ENCODE results near the gene OXTR. TPM values are rescaled to one million over a fixed set of nuclear protein-coding genes. Genes with fewer than 3 reads are reported as not detected.

The OXTR gene
- total and polyA plus RNA-seq, 4 donors = 1.6 to 5.6 (median 4.1) TPM

GRCh38 chr3:8745619-8746370, 23.6 kb downstream of the OXTR start:
- Histone ChIP-seq H3K27me3 (ENCODE audit: control insufficient read depth, insufficient read depth, low read length) (no peaks in the 10 kb centered on the region), H3K4me1 (ENCODE audit: control insufficient read depth, insufficient read depth, low read length) (peaks cover 10% of the 10 kb centered on the region), H3K27ac (ENCODE audit: low read depth, low read length) (no peak overlapping the region), H3K36me3 (ENCODE audit: control insufficient read depth, insufficient read depth, low read length) (no peaks in the 10 kb centered on the region), H3K4me3 (ENCODE audit: low read depth, low read length) (no peak overlapping the region), H3K9me3 (ENCODE audit: control insufficient read depth, insufficient read depth, low read length) (no peaks in the 10 kb centered on the region)
- 95% methylated on average over 22 of the region's 25 CpGs for WGBS (ENCODE audit: insufficient coverage)
- no peak for DNase-seq (ENCODE audit: low read depth in 4 of 6, low spot score in 6 of 6)

DNA sequence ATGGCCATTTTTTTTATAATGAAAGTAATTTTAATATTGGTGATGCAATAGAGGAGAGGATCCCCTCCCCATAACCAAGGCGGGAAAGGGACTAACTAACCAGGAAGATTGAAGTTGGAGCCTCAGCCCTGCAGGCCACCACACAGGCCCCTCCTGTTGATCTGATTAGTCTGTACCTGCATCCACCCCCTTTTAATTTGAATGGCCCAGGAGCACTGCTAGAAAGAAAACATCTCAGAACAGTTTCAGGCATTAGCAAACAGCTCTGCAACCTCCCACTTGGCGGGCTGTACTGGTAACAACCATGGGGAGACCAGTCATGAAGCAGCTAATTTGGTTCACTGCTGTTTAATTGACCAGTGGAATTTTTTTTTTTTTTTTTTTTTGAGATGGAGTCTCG, 25.5 kb downstream of the OXTR start:
- Histone ChIP-seq H3K36me3 (ENCODE audit: control insufficient read depth, insufficient read depth, low read length) (no peaks in the 10 kb centered on the region), H3K27me3 (ENCODE audit: control insufficient read depth, insufficient read depth, low read length) (no peaks in the 10 kb centered on the region), H3K27ac (ENCODE audit: low read depth, low read length) (no peak overlapping the region), H3K4me3 (ENCODE audit: low read depth, low read length) (no peak overlapping the region), H3K4me1 (ENCODE audit: control insufficient read depth, insufficient read depth, low read length) (peaks cover 13% of the 10 kb centered on the region), H3K9me3 (ENCODE audit: control insufficient read depth, insufficient read depth, low read length) (no peaks in the 10 kb centered on the region)
- WGBS (ENCODE audit: insufficient coverage) = 92% methylated on average over 2 of the region's 3 CpGs
- no peak for DNase-seq (ENCODE audit: low read depth in 4 of 6, low spot score in 6 of 6)

DNA sequence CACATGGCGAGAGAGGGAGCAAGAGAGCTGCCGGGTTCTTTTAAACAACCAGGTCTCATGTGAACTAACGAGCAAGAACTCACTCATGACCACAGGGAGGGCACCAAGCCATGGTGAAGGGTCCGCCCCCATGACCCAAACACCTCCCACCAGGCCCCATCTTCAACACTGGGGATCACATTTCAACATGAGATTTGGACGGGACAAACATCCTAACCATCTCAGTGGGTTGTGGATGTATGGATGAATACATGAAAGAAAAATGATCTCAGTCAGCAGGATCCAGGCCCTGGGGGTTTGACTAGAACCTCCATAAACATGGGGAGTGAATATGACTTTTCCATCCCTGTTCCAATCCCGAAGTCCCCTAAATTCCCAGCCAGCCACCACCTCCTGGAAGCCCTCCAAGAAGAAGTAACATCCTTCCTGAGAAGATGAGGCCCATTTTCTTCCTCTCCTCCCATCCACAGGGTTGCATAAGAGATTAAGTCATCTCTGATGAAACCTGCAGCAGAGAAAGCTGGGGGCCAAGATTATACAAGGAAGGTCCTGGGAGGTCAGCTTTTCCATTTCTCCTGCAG, 26.3 kb downstream of the OXTR start:
- 100% methylated on average over 2 of the region's 6 CpGs for WGBS (ENCODE audit: insufficient coverage)
- Histone ChIP-seq H3K27me3 (ENCODE audit: control insufficient read depth, insufficient read depth, low read length) (no peaks in the 10 kb centered on the region), H3K36me3 (ENCODE audit: control insufficient read depth, insufficient read depth, low read length) (no peaks in the 10 kb centered on the region), H3K4me1 (ENCODE audit: control insufficient read depth, insufficient read depth, low read length) (peaks cover 13% of the 10 kb centered on the region), H3K27ac (ENCODE audit: low read depth, low read length) (no peak overlapping the region), H3K4me3 (ENCODE audit: low read depth, low read length) (no peak overlapping the region), H3K9me3 (ENCODE audit: control insufficient read depth, insufficient read depth, low read length) (no peaks in the 10 kb centered on the region)
- DNase-seq (ENCODE audit: low read depth in 4 of 6, low spot score in 6 of 6) = no peak

DNA sequence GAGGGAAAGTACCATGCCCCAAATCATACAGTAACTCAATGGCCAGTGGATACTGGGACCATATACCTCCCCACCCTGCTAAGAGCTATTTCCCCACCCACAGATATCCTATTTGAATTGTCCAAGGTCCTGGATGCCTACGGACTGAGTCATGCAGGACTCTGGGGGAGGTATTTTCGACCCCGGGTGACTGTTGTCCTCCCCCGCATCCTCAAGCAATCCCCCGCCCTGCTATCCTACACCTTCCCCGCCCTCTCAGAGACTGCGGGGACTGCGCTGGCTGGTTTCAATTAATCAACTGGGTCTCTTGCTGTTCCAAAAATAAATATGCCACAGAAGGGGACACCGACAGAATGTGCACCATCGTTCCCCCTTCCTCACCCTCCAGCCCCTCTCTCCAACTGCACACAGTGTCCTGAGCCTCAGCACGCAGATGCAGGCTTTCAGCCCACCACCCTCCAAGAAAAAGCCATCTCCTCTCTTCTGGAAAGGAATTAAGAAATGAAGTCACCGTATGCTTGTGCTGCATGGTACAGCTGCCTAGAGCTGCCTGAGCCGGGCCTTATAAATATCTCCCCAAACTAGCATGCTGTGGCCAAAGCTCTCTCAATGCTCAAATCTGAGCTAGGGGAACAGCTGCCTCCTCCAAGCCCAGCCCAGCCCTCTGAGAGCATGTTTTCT, 27.7 kb downstream of the OXTR start:
- no peak overlapping the region for H3K4me3 ChIP-seq (ENCODE audit: low read depth, low read length)
- peak in 2 of 6 donors; percentile 29 to 46 for DNase-seq (ENCODE audit: low read depth in 4 of 6, low spot score in 6 of 6)
- peaks cover 13% of the 10 kb centered on the region for H3K4me1 ChIP-seq (ENCODE audit: control insufficient read depth, insufficient read depth, low read length)
- 10% methylated on average over 13 of the region's 13 CpGs for WGBS (ENCODE audit: insufficient coverage)
- H3K36me3 ChIP-seq (ENCODE audit: control insufficient read depth, insufficient read depth, low read length) = no peaks in the 10 kb centered on the region
- no peaks in the 10 kb centered on the region for H3K9me3 ChIP-seq (ENCODE audit: control insufficient read depth, insufficient read depth, low read length)
- no peaks in the 10 kb centered on the region for H3K27me3 ChIP-seq (ENCODE audit: control insufficient read depth, insufficient read depth, low read length)
- H3K27ac ChIP-seq (ENCODE audit: low read depth, low read length) = no peak overlapping the region

GRCh38 chr3:8739757-8740504, 29.5 kb downstream of the OXTR start:
- WGBS (ENCODE audit: insufficient coverage) = 85% methylated on average over 2 of the region's 5 CpGs
- Histone ChIP-seq H3K27ac (ENCODE audit: low read depth, low read length) (no peak overlapping the region), H3K36me3 (ENCODE audit: control insufficient read depth, insufficient read depth, low read length) (no peaks in the 10 kb centered on the region), H3K9me3 (ENCODE audit: control insufficient read depth, insufficient read depth, low read length) (no peaks in the 10 kb centered on the region), H3K27me3 (ENCODE audit: control insufficient read depth, insufficient read depth, low read length) (peaks cover 2% of the 10 kb centered on the region), H3K4me1 (ENCODE audit: control insufficient read depth, insufficient read depth, low read length) (peaks cover 10% of the 10 kb centered on the region), H3K4me3 (ENCODE audit: low read depth, low read length) (no peak overlapping the region)
- DNase-seq (ENCODE audit: low read depth in 4 of 6, low spot score in 6 of 6) = no peak

- H3K4me1 ChIP-seq (ENCODE audit: control insufficient read depth, insufficient read depth, low read length) = peaks cover 10% of the 10 kb centered on the region
- H3K9me3 ChIP-seq (ENCODE audit: control insufficient read depth, insufficient read depth, low read length) = no peaks in the 10 kb centered on the region
- 91% methylated on average over 1 of the region's 3 CpGs for WGBS (ENCODE audit: insufficient coverage)
- no peak overlapping the region for H3K4me3 ChIP-seq (ENCODE audit: low read depth, low read length)
- H3K27ac ChIP-seq (ENCODE audit: low read depth, low read length) = no peak overlapping the region
- peaks cover 2% of the 10 kb centered on the region for H3K27me3 ChIP-seq (ENCODE audit: control insufficient read depth, insufficient read depth, low read length)
- H3K36me3 ChIP-seq (ENCODE audit: control insufficient read depth, insufficient read depth, low read length) = no peaks in the 10 kb centered on the region
- no peak for DNase-seq (ENCODE audit: low read depth in 4 of 6, low spot score in 6 of 6)
These were observed 30.8 kb downstream of the OXTR start for GRCh38 chr3:8738639-8739038.

GRCh38 chr3:8737823-8738222, 31.6 kb downstream of the OXTR start:
- Histone ChIP-seq H3K27me3 (ENCODE audit: control insufficient read depth, insufficient read depth, low read length) (peaks cover 2% of the 10 kb centered on the region), H3K27ac (ENCODE audit: low read depth, low read length) (no peak overlapping the region), H3K9me3 (ENCODE audit: control insufficient read depth, insufficient read depth, low read length) (no peaks in the 10 kb centered on the region), H3K4me3 (ENCODE audit: low read depth, low read length) (no peak overlapping the region), H3K36me3 (ENCODE audit: control insufficient read depth, insufficient read depth, low read length) (no peaks in the 10 kb centered on the region), H3K4me1 (ENCODE audit: control insufficient read depth, insufficient read depth, low read length) (peaks cover 10% of the 10 kb centered on the region)
- DNase-seq (ENCODE audit: low read depth in 4 of 6, low spot score in 6 of 6) = no peak

DNA sequence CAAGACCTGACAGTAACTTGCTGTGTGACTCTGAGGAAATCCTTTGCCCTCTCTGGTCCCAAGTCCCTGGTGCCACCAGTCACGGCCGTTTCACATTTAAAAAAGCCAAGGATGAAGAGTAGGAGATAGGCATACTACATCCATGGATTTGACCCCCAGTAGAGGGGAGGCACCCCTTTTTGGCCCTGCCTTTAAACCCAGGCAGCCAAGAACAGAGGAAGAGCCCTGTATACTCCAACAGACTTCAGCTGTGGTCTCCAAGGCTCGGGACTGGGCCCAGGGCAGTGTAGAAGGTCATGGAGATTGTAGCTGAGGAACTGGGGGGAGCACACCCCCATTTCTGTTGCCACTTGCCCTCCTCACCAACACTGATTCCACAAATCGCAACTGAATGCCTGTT, 32.1 kb downstream of the OXTR start:
- Histone ChIP-seq H3K4me3 (ENCODE audit: low read depth, low read length) (no peak overlapping the region), H3K27ac (ENCODE audit: low read depth, low read length) (no peak overlapping the region), H3K9me3 (ENCODE audit: control insufficient read depth, insufficient read depth, low read length) (no peaks in the 10 kb centered on the region), H3K4me1 (ENCODE audit: control insufficient read depth, insufficient read depth, low read length) (peaks cover 10% of the 10 kb centered on the region), H3K36me3 (ENCODE audit: control insufficient read depth, insufficient read depth, low read length) (no peaks in the 10 kb centered on the region), H3K27me3 (ENCODE audit: control insufficient read depth, insufficient read depth, low read length) (peaks cover 2% of the 10 kb centered on the region)
- no peak for DNase-seq (ENCODE audit: low read depth in 4 of 6, low spot score in 6 of 6)
- WGBS (ENCODE audit: insufficient coverage) = 96% methylated on average over 4 of the region's 4 CpGs

- 90% methylated on average over 8 of the region's 11 CpGs for WGBS (ENCODE audit: insufficient coverage)
- Histone ChIP-seq H3K27ac (ENCODE audit: low read depth, low read length) (no peak overlapping the region), H3K27me3 (ENCODE audit: control insufficient read depth, insufficient read depth, low read length) (peaks cover 2% of the 10 kb centered on the region), H3K9me3 (ENCODE audit: control insufficient read depth, insufficient read depth, low read length) (no peaks in the 10 kb centered on the region), H3K36me3 (ENCODE audit: control insufficient read depth, insufficient read depth, low read length) (no peaks in the 10 kb centered on the region), H3K4me1 (ENCODE audit: control insufficient read depth, insufficient read depth, low read length) (peaks cover 3% of the 10 kb centered on the region), H3K4me3 (ENCODE audit: low read depth, low read length) (no peak overlapping the region)
- no peak for DNase-seq (ENCODE audit: low read depth in 4 of 6, low spot score in 6 of 6)
These were observed 33.0 kb downstream of the OXTR start for GRCh38 chr3:8736436-8736835.

Data from spinal cord (tissue), 10 donors.